ENCODE results near the gene CNTROB. TPM values are rescaled to one million over a fixed set of nuclear protein-coding genes. Genes with fewer than 3 reads are reported as not detected.

Gene CNTROB
- polyA plus RNA-seq, 2 of the 4 experiments (the other 2 are of a cell fraction), result 23.2 to 57.0 TPM

DNA sequence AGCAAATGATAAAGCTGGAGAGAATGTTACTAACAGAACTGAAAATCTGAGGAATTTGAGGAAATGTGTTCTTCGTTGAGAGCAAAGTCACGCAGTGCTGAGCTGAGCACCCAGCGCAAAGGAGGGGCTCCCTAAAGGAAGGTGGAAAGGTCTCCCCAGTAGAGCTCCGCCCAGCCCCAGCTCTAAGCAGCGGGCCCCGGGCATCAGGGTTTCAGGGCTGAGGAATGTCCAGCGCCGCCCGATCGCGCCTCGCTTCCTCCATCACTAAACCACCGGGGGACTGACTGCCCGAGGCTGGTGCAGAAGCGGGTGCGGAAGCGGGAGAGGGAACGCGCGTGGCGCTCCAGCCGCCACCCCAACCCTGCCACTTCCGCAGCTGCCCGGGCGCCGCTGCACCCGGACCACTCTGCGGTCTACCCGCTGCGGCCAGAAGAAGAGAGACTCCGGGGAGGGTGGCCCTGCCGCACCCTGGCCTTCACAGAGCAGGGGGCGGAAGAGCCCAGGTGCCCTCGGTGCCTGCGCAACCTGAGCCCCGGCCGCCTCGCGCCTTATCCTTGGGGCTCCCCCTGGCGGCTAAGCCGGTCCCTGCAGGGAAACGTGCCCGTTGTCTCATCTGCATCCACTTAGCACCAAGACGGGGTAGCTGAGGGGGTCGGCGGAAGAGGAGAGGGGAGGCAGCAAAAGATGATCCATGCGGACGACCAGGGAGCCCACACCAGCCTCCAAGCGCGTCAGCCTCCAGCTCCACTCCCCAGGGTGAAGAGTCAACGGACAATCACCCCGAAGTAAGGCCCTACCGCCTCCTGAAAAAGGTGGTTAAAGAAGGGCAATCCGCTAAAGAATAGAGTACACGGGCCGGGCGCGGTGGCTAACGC, 58.0 kb downstream of the CNTROB start:
- 8% methylated on average over 44 of the region's 59 CpGs for WGBS (ENCODE audit: missing lambda C conversion rate)
- no peaks in the 10 kb centered on the region for H3K4me1 ChIP-seq
- ChIA-PET POLR2A (interaction anchor here (0.8 to 2.0 kb wide), 6 partner anchors 57 to 133 kb away, joined by 4 to 12 read pairs (median 9); partner anchors contain the start of genes CYB5D1, NAA38 and RNF227), CTCF (interaction anchor here (0.5 to 19.3 kb wide), 70 partner anchors 7 to 944 kb away, joined by 3 to 470 read pairs (median 6); partner anchors contain the start of genes CHD3, CNTROB, DNAH2 and GUCY2D)
- ATAC-seq (peak; percentile 90 to 93), FAIRE-seq (no peak), DNase-seq (ENCODE audit: low read depth in 1 of 2, low spot score in 1 of 2) (peak; percentile 88 to 97)
- H3K4me3 ChIP-seq, result peak overlapping the region; percentile 58
- H3K9me3 ChIP-seq, result no peaks in the 10 kb centered on the region
- peak overlapping the region; percentile 83 to 93 for H3K27ac ChIP-seq
- H3K4me2 ChIP-seq, result peak overlapping the region; percentile 84
- TF ChIP-seq CBX8 (IDR thresholded peaks at IDR 0.05) (no peak), HOXA7 (CRISPR knock-in tag; IDR thresholded peaks at IDR 0.05) (no peak), CHD4 (IDR thresholded peaks at IDR 0.05; ENCODE audit: borderline replicate concordance) (no peak), MAFK (IDR thresholded peaks at IDR 0.05; ENCODE audit: partially characterized antibody) (no peak), ESRRA (IDR thresholded peaks at IDR 0.05; ENCODE audit: borderline replicate concordance, low read length) (no peak), RFX5 (IDR thresholded peaks at IDR 0.05) (no peak), HOXB13 (CRISPR knock-in tag; IDR thresholded peaks at IDR 0.05; ENCODE audit: low read depth) (no peak; the same call in 1 of the 2 replicates), HOXB5 (CRISPR knock-in tag; IDR thresholded peaks at IDR 0.05) (no peak), BHLHE40 (IDR thresholded peaks at IDR 0.05; ENCODE audit: low read depth, low read length) (peak; percentile 49; the same call in 1 of the 2 replicates), USF2 (IDR thresholded peaks at IDR 0.05) (no peak), ZFP36 (IDR thresholded peaks at IDR 0.05; ENCODE audit: borderline replicate concordance, partially characterized antibody) (no peak), ZC3H11A (IDR thresholded peaks at IDR 0.05) (no peak; the same call in 1 of the 2 replicates), HDAC2 (IDR thresholded peaks at IDR 0.05) (no peak), CHD2 (IDR thresholded peaks at IDR 0.05; ENCODE audit: low read length, partially characterized antibody) (no peak), HEYL (CRISPR knock-in tag; IDR thresholded peaks at IDR 0.05) (no peak), MYC (IDR thresholded peaks at IDR 0.05; ENCODE audit: borderline replicate concordance, low read length) (peak; percentile 80; the same call in 1 of the 2 replicates), JUN (IDR thresholded peaks at IDR 0.05) (peak in 1 of 2 experiments; percentile 70; a peak in 2 of 5 replicates), RARB (CRISPR knock-in tag; IDR thresholded peaks at IDR 0.05) (no peak), SMC3 (IDR thresholded peaks at IDR 0.05) (peak; percentile 91), NPAS2 (CRISPR knock-in tag; IDR thresholded peaks at IDR 0.05; ENCODE audit: borderline replicate concordance) (no peak), MAZ (IDR thresholded peaks at IDR 0.05; ENCODE audit: borderline replicate concordance, low read depth, low read length) (no peak), FOSB (CRISPR knock-in tag; IDR thresholded peaks at IDR 0.05) (no peak), GATA3 (IDR thresholded peaks at IDR 0.05; ENCODE audit: borderline replicate concordance) (0 out of 2 replicates have a peak, but pooled peaks have one; percentile 7), JUNB (IDR thresholded peaks at IDR 0.05) (no peak), TP53 (CRISPR knock-in tag; IDR thresholded peaks at IDR 0.05) (peak; percentile 87), EP300 (IDR thresholded peaks at IDR 0.05) (no peak), EHMT2 (IDR thresholded peaks at IDR 0.05; ENCODE audit: low read depth) (no peak), RAD21 (conservative IDR thresholded peaks at IDR 0.05 in 1 of 2, IDR thresholded peaks at IDR 0.05 in 1 of 2) (peak; percentile 70 to 76), TFCP2L1 (CRISPR knock-in tag; IDR thresholded peaks at IDR 0.05) (0 out of 2 replicates have a peak, but pooled peaks have one; percentile 19)
- TF ChIP-seq, protein P1, sequence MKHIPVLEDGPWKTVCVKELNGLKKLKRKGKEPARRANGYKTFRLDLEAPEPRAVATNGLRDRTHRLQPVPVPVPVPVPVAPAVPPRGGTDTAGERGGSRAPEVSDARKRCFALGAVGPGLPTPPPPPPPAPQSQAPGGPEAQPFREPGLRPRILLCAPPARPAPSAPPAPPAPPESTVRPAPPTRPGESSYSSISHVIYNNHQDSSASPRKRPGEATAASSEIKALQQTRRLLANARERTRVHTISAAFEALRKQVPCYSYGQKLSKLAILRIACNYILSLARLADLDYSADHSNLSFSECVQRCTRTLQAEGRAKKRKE (CRISPR knock-in tag; IDR thresholded peaks at IDR 0.05; ENCODE audit: low read depth), result no peak
- TF ChIP-seq, protein P2, sequence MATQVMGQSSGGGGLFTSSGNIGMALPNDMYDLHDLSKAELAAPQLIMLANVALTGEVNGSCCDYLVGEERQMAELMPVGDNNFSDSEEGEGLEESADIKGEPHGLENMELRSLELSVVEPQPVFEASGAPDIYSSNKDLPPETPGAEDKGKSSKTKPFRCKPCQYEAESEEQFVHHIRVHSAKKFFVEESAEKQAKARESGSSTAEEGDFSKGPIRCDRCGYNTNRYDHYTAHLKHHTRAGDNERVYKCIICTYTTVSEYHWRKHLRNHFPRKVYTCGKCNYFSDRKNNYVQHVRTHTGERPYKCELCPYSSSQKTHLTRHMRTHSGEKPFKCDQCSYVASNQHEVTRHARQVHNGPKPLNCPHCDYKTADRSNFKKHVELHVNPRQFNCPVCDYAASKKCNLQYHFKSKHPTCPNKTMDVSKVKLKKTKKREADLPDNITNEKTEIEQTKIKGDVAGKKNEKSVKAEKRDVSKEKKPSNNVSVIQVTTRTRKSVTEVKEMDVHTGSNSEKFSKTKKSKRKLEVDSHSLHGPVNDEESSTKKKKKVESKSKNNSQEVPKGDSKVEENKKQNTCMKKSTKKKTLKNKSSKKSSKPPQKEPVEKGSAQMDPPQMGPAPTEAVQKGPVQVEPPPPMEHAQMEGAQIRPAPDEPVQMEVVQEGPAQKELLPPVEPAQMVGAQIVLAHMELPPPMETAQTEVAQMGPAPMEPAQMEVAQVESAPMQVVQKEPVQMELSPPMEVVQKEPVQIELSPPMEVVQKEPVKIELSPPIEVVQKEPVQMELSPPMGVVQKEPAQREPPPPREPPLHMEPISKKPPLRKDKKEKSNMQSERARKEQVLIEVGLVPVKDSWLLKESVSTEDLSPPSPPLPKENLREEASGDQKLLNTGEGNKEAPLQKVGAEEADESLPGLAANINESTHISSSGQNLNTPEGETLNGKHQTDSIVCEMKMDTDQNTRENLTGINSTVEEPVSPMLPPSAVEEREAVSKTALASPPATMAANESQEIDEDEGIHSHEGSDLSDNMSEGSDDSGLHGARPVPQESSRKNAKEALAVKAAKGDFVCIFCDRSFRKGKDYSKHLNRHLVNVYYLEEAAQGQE (IDR thresholded peaks at IDR 0.05), result no peak
- TF ChIP-seq, protein P3, sequence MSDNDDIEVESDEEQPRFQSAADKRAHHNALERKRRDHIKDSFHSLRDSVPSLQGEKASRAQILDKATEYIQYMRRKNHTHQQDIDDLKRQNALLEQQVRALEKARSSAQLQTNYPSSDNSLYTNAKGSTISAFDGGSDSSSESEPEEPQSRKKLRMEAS (IDR thresholded peaks at IDR 0.05), result peak; percentile 94
- TF ChIP-seq, protein P4, sequence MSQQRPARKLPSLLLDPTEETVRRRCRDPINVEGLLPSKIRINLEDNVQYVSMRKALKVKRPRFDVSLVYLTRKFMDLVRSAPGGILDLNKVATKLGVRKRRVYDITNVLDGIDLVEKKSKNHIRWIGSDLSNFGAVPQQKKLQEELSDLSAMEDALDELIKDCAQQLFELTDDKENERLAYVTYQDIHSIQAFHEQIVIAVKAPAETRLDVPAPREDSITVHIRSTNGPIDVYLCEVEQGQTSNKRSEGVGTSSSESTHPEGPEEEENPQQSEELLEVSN (IDR thresholded peaks at IDR 0.05; ENCODE audit: borderline replicate concordance, low read depth), result peak; percentile 81; the same call in 1 of the 2 replicates
- TF ChIP-seq, protein P5, sequence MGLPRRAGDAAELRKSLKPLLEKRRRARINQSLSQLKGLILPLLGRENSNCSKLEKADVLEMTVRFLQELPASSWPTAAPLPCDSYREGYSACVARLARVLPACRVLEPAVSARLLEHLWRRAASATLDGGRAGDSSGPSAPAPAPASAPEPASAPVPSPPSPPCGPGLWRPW (IDR thresholded peaks at IDR 0.05), result no peak
